ENCODE measurements around the gene PTGFR.

DNA sequence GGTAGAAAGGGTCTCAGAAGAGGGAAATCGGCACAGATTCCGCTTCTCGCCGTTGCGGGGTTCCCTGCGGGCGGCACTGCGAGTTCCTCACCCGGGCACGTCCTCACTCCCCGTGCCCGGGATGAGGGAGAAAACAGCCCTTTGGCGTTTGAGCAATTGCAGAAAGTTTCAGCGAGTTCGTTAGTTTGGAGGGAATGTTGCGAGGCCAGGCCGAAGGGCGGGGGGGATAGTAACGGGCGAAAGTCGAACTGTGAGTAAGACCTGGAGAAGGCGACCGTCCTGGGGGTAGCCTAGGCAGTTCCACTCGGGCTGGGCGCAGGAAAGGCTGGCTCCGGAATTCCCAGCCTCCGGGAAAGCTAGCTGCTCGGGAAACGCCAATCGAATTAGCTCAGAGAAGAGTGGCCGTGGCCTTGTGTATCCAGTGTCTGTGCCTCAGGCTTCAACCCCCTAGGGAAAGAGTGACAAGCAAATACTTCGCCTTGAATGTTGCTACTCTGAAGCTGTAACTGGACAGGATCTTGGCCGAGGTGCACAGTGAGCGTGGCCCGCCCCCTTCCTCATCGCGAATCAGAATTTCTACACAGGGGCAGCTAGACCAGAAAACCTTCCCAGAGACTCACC is 787 bp downstream of the PTGFR start:
- no peak for TF ChIP-seq EZH2phosphoT487 (IDR thresholded peaks at IDR 0.05; ENCODE audit: low read depth)
- TF ChIP-seq, protein P1, sequence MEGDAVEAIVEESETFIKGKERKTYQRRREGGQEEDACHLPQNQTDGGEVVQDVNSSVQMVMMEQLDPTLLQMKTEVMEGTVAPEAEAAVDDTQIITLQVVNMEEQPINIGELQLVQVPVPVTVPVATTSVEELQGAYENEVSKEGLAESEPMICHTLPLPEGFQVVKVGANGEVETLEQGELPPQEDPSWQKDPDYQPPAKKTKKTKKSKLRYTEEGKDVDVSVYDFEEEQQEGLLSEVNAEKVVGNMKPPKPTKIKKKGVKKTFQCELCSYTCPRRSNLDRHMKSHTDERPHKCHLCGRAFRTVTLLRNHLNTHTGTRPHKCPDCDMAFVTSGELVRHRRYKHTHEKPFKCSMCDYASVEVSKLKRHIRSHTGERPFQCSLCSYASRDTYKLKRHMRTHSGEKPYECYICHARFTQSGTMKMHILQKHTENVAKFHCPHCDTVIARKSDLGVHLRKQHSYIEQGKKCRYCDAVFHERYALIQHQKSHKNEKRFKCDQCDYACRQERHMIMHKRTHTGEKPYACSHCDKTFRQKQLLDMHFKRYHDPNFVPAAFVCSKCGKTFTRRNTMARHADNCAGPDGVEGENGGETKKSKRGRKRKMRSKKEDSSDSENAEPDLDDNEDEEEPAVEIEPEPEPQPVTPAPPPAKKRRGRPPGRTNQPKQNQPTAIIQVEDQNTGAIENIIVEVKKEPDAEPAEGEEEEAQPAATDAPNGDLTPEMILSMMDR (IDR thresholded peaks at IDR 0.05; ENCODE audit: low read depth, low read length): no peak
